Choroid plexus epithelial cell (primary cell): ENCODE results near the gene RABGAP1L.

Experiments used
- DNase-seq: peaks from one replicate; pipeline ENCODE4 v3.0.0-alpha.2; 2010; ENCODE audit warnings: low read depth
- H3K4me3 ChIP-seq: 2 replicates; pipeline ENCODE4 v1.5.1; 2011; ENCODE audit warnings: low read depth, mild to moderate bottlenecking, control low read depth, low read length, moderate library complexity
- TF ChIP-seq, protein P1 (sequence below): conservative IDR thresholded peaks from 2 replicates; pipeline ENCODE4 v1.5.1; 2011; ENCODE audit warnings: low read depth, mild to moderate bottlenecking, control low read depth, inconsistent platforms, low read length, moderate library complexity

RABGAP1L gene

GRCh38 chr1:174957829-174958228, 798.5 kb downstream of the RABGAP1L start:
- TF ChIP-seq, protein P1, sequence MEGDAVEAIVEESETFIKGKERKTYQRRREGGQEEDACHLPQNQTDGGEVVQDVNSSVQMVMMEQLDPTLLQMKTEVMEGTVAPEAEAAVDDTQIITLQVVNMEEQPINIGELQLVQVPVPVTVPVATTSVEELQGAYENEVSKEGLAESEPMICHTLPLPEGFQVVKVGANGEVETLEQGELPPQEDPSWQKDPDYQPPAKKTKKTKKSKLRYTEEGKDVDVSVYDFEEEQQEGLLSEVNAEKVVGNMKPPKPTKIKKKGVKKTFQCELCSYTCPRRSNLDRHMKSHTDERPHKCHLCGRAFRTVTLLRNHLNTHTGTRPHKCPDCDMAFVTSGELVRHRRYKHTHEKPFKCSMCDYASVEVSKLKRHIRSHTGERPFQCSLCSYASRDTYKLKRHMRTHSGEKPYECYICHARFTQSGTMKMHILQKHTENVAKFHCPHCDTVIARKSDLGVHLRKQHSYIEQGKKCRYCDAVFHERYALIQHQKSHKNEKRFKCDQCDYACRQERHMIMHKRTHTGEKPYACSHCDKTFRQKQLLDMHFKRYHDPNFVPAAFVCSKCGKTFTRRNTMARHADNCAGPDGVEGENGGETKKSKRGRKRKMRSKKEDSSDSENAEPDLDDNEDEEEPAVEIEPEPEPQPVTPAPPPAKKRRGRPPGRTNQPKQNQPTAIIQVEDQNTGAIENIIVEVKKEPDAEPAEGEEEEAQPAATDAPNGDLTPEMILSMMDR = no peak
- DNase-seq = no peak
- H3K4me3 ChIP-seq = no peak overlapping the region

DNA sequence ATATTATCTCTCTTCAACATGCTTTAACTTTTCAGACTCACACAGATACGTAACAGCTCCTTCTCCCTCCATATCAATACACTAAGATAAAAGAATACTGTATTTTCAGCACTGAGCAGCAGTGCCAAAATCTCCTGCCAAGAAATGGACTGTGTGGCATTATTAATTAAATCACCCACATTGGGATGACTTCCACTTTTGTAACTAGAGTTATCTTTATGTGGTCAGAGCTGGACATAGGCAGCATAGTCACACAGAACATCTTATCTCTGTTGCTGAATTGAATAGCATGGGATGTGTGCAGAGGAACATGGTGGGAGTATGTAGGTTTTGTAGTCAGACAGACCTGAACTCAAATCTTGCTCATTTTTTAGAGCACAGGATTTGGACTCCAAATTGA, 799.1 kb downstream of the RABGAP1L start:
- TF ChIP-seq, protein P1 = no peak
- DNase-seq = no peak
- H3K4me3 ChIP-seq = no peak overlapping the region

- TF ChIP-seq, protein P1 = no peak
- H3K4me3 ChIP-seq = no peak overlapping the region
- no peak for DNase-seq
Observed at GRCh38 chr1:174960362-174960761, 801.0 kb downstream of the RABGAP1L start.

GRCh38 chr1:174963529-174964125, 804.3 kb downstream of the RABGAP1L start:
- TF ChIP-seq, protein P1 = no peak
- no peak for DNase-seq
- H3K4me3 ChIP-seq = no peak overlapping the region

DNA sequence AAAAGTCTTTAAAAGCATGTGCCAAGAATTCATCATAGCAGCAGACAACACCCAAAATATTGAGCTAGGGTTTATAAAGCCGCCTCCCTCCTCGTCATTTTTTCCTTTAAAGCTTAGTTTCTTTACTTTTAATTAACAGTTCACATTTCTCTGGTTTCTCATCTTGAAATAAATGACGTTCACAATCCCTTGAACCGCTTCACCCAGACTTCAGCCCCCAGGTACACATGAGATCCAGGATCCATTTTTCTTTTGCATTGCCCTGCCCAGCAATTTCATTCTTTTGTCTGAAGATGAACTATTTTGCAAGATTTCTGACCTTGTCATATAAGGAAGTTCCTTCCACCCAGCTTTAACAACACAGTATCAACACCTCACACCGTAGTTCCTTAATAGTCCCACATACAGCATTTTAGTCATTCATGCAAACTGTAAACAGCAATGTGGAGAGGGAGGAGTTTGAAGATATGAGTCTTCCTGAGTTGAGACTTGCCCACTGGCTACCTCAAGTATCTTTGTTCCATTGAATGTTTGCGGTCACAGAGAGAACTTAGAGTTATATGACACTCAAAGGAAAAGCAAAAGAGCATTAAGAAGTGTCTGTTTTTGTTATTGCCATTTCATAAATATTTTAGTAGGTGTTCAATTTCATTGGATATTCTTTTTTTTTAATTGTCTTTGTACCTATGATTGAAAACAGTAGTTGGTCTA, 805.1 kb downstream of the RABGAP1L start:
- no peak overlapping the region for H3K4me3 ChIP-seq
- TF ChIP-seq, protein P1 = no peak
- peak; percentile 56 for DNase-seq

GRCh38 chr1:174964972-174965361, 805.6 kb downstream of the RABGAP1L start:
- H3K4me3 ChIP-seq = no peak overlapping the region
- peak; percentile 79 for DNase-seq
- TF ChIP-seq, protein P1 = no peak
